HG02981 (cell line): ENCODE measurements around the gene NCF2.
"Not testable (repeated sequence)": the region's sequence is repeated elsewhere in the genome, so short reads cannot be mapped to it uniquely, and the experiment has no call there.

Experiments
- ATAC-seq: cut with Tn5 transposase; IDR thresholded peaks from one replicate; pipeline ENCODE4 v1.9.1; 2021; ENCODE audit warnings: mild to moderate bottlenecking, moderate library complexity; ENCODE audit not compliant: unreplicated experiment

Gene NCF2, protein sequence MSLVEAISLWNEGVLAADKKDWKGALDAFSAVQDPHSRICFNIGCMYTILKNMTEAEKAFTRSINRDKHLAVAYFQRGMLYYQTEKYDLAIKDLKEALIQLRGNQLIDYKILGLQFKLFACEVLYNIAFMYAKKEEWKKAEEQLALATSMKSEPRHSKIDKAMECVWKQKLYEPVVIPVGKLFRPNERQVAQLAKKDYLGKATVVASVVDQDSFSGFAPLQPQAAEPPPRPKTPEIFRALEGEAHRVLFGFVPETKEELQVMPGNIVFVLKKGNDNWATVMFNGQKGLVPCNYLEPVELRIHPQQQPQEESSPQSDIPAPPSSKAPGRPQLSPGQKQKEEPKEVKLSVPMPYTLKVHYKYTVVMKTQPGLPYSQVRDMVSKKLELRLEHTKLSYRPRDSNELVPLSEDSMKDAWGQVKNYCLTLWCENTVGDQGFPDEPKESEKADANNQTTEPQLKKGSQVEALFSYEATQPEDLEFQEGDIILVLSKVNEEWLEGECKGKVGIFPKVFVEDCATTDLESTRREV

GRCh38 chr1:183590244-183591191, at the start of gene NCF2:
TSS of gene NCF2 (minus strand) at chr1:183590459. CDS start at chr1:183590329, 130 bp downstream.
- peak; percentile 75 for ATAC-seq

- no peak for ATAC-seq
Measured at GRCh38 chr1:183638649-183639387, 48.6 kb upstream of the NCF2 start.

DNA sequence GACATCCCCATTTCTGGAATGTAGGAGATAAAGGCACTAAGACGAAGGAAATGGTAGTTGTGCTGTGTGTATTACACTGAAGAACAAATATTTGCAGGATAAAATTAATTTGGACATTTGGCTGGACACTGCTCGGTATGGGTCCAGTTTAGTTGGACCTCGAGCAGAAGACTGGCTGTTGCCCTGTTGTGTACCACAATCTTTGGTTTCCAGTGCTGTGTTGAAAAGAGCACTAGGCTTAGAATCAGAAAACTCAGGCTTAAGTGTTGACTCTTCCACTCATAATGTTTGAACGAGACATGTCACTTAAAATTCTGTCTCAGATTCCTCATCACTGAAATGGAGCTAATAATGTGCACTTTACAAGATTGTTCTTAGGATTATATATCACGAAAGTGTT, 46.5 kb upstream of the NCF2 start:
- ATAC-seq: no peak

- ATAC-seq: no peak
Measured at GRCh38 chr1:183636334-183636682, 46.0 kb upstream of the NCF2 start.

- ATAC-seq: peak; percentile 86
Measured at GRCh38 chr1:183635606-183636333, 45.5 kb upstream of the NCF2 start, which contains the start of gene ARPC5. TSS of gene ARPC5 (minus strand) at chr1:183635783. CDS start at chr1:183635659, 124 bp downstream.

GRCh38 chr1:183635099-183635605, 44.9 kb upstream of the NCF2 start:
- peak; percentile 1 for ATAC-seq

DNA sequence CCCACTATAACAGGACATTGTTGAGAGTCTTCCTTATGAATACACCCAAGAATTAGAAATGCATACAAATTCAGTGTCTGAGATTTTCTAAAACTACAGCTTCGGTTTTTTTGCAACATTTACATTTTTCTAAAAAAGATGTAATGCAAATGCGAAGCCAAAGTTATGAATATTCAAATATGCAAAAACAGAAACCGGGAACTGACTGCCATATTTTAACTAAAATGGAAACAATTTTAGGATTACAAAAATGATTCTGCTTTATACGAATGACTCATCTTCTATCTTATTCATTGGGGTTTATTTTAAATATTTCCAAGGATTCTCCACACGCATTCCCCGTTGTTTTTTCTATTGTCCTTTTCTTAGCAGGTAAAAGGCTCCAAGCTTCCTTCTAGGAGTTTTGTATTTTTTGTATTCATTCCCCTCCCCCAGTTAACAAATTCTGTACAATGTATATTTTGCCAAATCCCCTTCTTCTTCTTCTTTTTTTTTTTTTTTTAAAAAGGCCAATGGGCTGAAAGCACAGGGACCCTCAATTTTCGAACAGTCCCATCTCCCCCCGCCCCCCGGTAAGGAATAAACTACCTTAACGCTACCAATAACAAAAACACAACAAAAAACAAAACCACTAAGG, 44.3 kb upstream of the NCF2 start:
- ATAC-seq: no peak

DNA sequence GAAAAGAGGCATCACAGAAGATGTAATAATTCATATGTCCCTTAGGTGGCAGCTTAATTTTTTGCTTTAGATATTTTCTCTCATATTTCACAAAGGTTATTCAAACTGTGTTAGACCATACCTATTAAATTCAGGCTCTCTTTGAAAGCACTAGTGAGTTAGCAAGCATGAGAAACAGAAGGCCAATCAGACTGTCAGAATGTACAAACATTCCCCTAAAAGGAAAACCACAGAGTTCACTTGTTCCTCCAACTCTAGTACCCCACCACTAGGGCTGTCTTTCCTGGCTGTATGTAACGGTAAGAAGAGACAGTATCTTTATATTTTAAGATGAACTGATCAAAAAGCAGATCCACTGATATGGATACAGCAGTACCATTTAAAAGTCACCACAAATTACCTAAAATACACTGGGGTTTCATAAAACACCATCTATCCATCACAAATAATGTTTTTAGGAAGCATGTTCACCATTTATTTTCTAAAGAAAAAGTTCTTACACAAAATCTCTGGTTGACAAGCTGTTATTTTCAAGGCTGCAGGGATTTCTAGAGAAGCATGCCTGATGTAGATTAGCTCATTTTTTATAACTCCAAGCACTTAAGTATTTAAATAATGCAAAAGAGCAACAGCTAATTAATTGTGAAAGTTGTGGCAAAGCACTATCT, 43.6 kb upstream of the NCF2 start:
- ATAC-seq: peak; percentile 30

GRCh38 chr1:183632964-183633363, 42.7 kb upstream of the NCF2 start:
- no peak for ATAC-seq

GRCh38 chr1:183632114-183632513, 41.9 kb upstream of the NCF2 start:
- no peak for ATAC-seq

DNA sequence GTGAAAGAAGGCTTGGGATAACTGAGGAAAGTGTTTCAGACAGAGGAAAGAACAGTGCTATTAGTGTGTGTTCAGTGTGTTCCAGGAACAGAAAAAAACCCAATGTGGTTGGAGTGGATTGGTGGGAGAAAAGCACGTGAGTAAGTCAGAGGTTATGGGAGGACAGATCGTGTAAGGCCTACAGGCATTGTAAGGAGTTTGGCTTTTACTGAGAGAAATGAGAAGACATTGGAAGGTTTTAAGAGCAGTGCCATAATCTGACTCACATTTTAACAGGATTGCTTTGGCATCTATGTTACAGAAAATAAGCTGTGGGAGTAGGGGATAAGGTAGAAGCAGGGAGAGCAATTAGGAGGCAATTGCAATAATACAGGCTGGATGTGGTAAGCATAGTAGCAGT, 40.5 kb upstream of the NCF2 start:
- no peak for ATAC-seq

DNA sequence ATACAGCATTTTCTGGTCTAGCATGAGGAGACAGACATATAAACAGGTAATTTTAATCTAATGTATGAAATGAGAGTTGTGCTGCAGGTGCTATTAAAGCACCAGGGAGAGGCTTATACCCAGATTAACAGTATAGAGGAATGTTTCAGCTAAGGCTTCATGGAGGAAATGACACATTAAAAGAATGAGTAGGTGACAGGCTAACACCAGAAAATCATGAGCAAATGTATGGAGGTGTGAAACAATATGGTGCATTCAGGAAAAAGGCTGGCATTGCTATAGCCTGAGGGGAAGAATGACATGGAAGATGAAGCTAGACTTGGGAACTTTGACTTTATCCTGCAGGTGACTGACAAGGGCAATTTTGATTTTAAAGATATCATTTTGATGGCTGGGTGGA, 38.3 kb upstream of the NCF2 start:
- no peak for ATAC-seq

GRCh38 chr1:183626236-183626635, 36.0 kb upstream of the NCF2 start:
- ATAC-seq: not testable (repeated sequence)

GRCh38 chr1:183622884-183623785, 32.9 kb upstream of the NCF2 start:
- ATAC-seq: peak; percentile 82

- no peak for ATAC-seq
Measured at GRCh38 chr1:183622013-183622412, 31.8 kb upstream of the NCF2 start.

DNA sequence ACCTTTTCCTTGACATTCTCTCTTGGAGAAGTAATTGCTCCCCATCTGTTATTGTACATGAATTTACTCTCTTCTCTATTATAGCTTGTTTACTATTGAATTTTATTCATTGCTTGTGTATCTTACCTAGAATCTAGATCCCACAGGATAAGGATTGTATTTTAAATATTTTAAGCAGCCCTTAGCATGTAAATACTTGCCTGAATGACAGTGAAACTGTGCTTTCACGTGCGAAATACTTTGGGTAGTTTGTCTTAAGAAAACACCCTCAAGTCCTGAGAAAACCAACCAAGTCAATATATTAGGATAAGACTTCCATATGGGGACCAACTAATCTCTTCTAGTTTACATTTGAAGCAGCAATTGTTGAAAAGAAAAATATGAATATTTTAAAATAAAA, 30.1 kb upstream of the NCF2 start:
- ATAC-seq: no peak

DNA sequence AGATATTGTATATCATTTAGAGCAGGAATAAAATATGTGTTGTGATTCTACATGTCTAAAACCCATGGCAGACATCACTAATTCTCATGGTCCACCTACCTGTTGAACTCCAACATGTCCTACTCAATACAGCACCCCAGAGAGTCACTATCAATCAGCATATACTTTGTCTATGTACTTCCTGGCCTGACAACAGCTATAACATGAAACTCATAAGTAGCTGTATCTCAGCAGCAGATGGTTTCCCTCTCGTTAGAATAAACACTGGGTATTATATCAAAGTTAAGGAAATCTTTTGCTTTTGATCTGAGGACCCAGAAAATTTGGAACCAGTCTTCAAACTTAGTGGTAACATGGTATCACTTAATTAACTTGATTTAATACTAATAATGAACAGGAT, 29.5 kb upstream of the NCF2 start:
- ATAC-seq: no peak

DNA sequence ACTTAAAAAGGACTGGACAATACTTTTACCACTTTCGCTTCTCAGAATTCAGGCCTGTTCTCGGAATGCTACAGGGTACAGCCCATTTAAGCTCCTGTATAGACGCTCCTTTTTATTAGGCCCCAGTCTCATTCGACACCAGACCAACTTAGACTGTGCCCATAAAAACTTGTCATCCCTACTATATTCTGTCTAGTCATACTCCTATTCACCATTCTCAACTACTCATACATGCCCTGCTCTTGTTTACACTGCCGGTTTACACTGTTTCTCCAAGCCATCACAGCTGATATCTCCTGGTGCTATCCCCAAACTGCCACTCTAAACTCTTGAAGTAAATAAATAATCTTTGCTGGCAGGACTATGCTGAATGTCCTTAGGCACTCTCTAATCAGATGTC, 27.9 kb upstream of the NCF2 start:
- not testable (repeated sequence) for ATAC-seq
